ENCODE data around the gene VPS36. TPM values are rescaled to one million over a fixed set of nuclear protein-coding genes. Genes with fewer than 3 reads are reported as not detected.
"Not testable (repeated sequence)": the region's sequence is repeated elsewhere in the genome, so short reads cannot be mapped to it uniquely, and the experiment has no call there.

VPS36 gene
- total RNA-seq, 4 donors from 2014 or later = 68.1 to 148 (median 92.6) TPM

- TF ChIP-seq POLR2A (IDR thresholded peaks at IDR 0.05) (no peak), CTCF (IDR thresholded peaks at IDR 0.05) (no peak)
- no peak for DNase-seq (ENCODE audit: low spot score in 2 of 2)
Observed at GRCh38 chr13:52377898-52378297, 72.5 kb downstream of the VPS36 start.

GRCh38 chr13:52374873-52375411, 75.5 kb downstream of the VPS36 start:
- no peak for TF ChIP-seq POLR2A (IDR thresholded peaks at IDR 0.05)
- TF ChIP-seq CTCF (IDR thresholded peaks at IDR 0.05) = no peak
- no peak overlapping the region for H3K4me3 ChIP-seq (ENCODE audit: low read depth, poor library complexity, severe bottlenecking)
- DNase-seq (ENCODE audit: low spot score in 2 of 2) = no peak
- 24 to 30% methylated on average over 1 of the region's 1 CpG for WGBS, 2 donors
- intact Hi-C loops (cut with DNase I; ENCODE audit: low total_unique reads) = no loop called here

More at GRCh38 chr13:52377898-52378297, 72.5 kb downstream of the VPS36 start:
- H3K4me3 ChIP-seq (ENCODE audit: low read depth, poor library complexity, severe bottlenecking) = no peak overlapping the region
- intact Hi-C loops (cut with DNase I; ENCODE audit: low total_unique reads) = no loop called here
- 96 to 97% methylated on average over 21 of the region's 21 CpGs for WGBS, 2 donors

GRCh38 chr13:52374389-52374788, 76.0 kb downstream of the VPS36 start:
- intact Hi-C loops (cut with DNase I; ENCODE audit: low total_unique reads) = no loop called here
- WGBS, 2 donors = 80 to 91% methylated on average over 4 of the region's 4 CpGs
- H3K4me3 ChIP-seq (ENCODE audit: low read depth, poor library complexity, severe bottlenecking) = no peak overlapping the region
- TF ChIP-seq POLR2A (IDR thresholded peaks at IDR 0.05) (no peak), CTCF (IDR thresholded peaks at IDR 0.05) (no peak)
- DNase-seq (ENCODE audit: low spot score in 2 of 2) = no peak

- intact Hi-C loops (cut with DNase I; ENCODE audit: low total_unique reads); DNase-seq (ENCODE audit: low spot score in 2 of 2); H3K4me3 ChIP-seq (ENCODE audit: low read depth, poor library complexity, severe bottlenecking): not testable (repeated sequence)
- 100% methylated on average over 1 of the region's 1 CpG for WGBS, 2 donors
Observed at GRCh38 chr13:52373277-52373676, 77.2 kb downstream of the VPS36 start.

GRCh38 chr13:52371736-52372247, 78.6 kb downstream of the VPS36 start:
- H3K4me3 ChIP-seq (ENCODE audit: low read depth, poor library complexity, severe bottlenecking) = no peak overlapping the region
- intact Hi-C loops (cut with DNase I; ENCODE audit: low total_unique reads) = no loop called here
- WGBS, 2 donors = 33 to 39% methylated on average over 3 of the region's 3 CpGs
- no peak for DNase-seq (ENCODE audit: low spot score in 2 of 2)
- TF ChIP-seq POLR2A (IDR thresholded peaks at IDR 0.05) = no peak
- no peak for TF ChIP-seq CTCF (IDR thresholded peaks at IDR 0.05)

- TF ChIP-seq CTCF (IDR thresholded peaks at IDR 0.05) (no peak), POLR2A (IDR thresholded peaks at IDR 0.05) (no peak)
- WGBS, 2 donors = 85% methylated on average over 4 of the region's 4 CpGs
- DNase-seq (ENCODE audit: low spot score in 2 of 2) = no peak
- H3K4me3 ChIP-seq (ENCODE audit: low read depth, poor library complexity, severe bottlenecking) = no peak overlapping the region
- intact Hi-C loops (cut with DNase I; ENCODE audit: low total_unique reads) = no loop called here
Observed at GRCh38 chr13:52366291-52366690, 84.1 kb downstream of the VPS36 start.

Other genes with a start within 250 kb of the VPS36 start
- gene THSD1, start 44.5 kb downstream of the VPS36 start, total RNA-seq = 1 to 10 TPM; 5.1 to 9.5 (median 6.3) TPM
- gene CKAP2, start 4.8 kb upstream of the VPS36 start, total RNA-seq = 10 to 100 TPM; 13.9 to 24.2 (median 22.0) TPM
- gene HNRNPA1L2, start 191.8 kb upstream of the VPS36 start, total RNA-seq = 1 to 10 TPM; 1.8 to 2.8 (median 2.5) TPM
- gene SUGT1, start 202.2 kb upstream of the VPS36 start, total RNA-seq = 10 to 100 TPM; 21.2 to 39.0 (median 30.9) TPM

Data from lower leg skin (tissue), 4 donors.